ENCODE data around the gene YWHAG.
"Not testable (repeated sequence)": the region's sequence is repeated elsewhere in the genome, so short reads cannot be mapped to it uniquely, and the experiment has no call there.

Gene YWHAG

GRCh38 chr7:76311838-76312237, 47.0 kb downstream of the YWHAG start:
- not testable (repeated sequence) for H3K27me3 ChIP-seq (ENCODE audit: insufficient read depth, low read length); H3K23ac ChIP-seq (ENCODE audit: low read length); H2BK5ac ChIP-seq (ENCODE audit: low read depth, low read length, poor library complexity); H3K4me3 ChIP-seq (ENCODE audit: low read depth, low read length); H2BK120ac ChIP-seq (ENCODE audit: insufficient read depth, low read length, poor library complexity); H3K4ac ChIP-seq (ENCODE audit: low read depth, low read length); H3K18ac ChIP-seq (ENCODE audit: low read length); H4K12ac ChIP-seq (ENCODE audit: low read depth, low read length); H3K4me2 ChIP-seq (ENCODE audit: low read length); H3K9me3 ChIP-seq (ENCODE audit: insufficient read depth, low read depth, low read length); DNase-seq; H2AFZ ChIP-seq (ENCODE audit: insufficient read depth, low read length, poor library complexity); H4K91ac ChIP-seq (ENCODE audit: low read depth, low read length); H3K36me3 ChIP-seq (ENCODE audit: control insufficient read depth in 1 of 2, insufficient read depth in 2 of 2, low read length in 2 of 2); H3K27ac ChIP-seq (ENCODE audit: low read depth, low read length); H3K79me2 ChIP-seq (ENCODE audit: control insufficient read depth, insufficient read depth, low read length, poor library complexity); H3K9ac ChIP-seq (ENCODE audit: low read length); H3K79me1 ChIP-seq (ENCODE audit: low read length); H3K14ac ChIP-seq (ENCODE audit: low read length); H2BK12ac ChIP-seq (ENCODE audit: low read length); H2AK5ac ChIP-seq (ENCODE audit: low read length); H4K8ac ChIP-seq (ENCODE audit: low read depth, low read length)
- peaks cover 7 to 11% of the 10 kb centered on the region in 2 experiments for H3K4me1 ChIP-seq (ENCODE audit: control insufficient read depth in 1 of 2, insufficient read depth in 2 of 2, low read length in 2 of 2)
- WGBS (ENCODE audit: extremely low coverage, insufficient coverage, insufficient read length), result no CpG with 5 or more reads among the region's 6 CpGs

DNA sequence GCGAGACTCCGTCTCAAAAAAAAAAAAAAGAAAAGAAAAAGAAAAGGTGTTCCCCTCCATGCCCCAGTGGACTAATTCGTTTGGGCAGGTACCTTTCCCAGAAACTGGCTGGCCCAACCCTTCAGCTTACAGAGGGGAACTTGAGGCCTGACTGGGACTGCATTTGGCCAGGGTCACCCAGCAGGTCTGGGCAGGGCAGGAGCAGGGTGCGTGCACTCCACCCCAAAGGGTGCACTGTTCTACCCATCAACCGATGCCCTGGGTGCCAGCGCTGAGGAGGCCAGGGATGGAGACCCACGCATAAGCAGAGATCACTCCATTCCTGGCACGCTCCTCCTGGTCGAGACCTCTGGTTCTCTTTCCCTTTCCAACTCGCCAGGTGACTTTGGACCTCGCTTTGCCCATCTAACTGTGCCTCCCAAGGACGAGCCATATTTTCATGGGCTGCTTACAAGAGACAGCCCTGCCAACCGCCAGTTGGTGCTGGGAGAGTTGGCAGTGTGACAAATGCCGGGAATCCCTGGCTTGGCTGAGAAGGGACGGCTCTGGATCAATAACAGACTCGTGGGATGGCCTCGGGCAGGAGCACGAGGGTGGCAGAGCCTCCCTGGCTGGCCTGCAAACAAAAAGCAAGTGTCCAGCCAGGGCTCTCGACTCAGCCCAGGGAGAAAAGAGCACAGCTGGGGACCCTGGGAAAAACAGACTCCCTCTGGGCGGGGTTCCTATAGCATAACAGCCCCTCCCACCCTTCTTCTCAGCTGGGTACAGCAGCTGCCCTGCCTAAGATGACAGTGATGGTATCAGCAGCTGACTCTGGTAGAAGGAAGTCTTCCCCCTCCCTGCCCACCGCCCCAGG, 48.5 kb downstream of the YWHAG start:
- Histone ChIP-seq H3K27ac (ENCODE audit: low read depth, low read length) (no peak overlapping the region), H2AFZ (ENCODE audit: insufficient read depth, low read length, poor library complexity) (no peak overlapping the region), H3K27me3 (ENCODE audit: insufficient read depth, low read length) (no peaks in the 10 kb centered on the region), H3K9ac (ENCODE audit: low read length) (no peak overlapping the region), H3K23ac (ENCODE audit: low read length) (no peak overlapping the region), H3K4me2 (ENCODE audit: low read length) (no peak overlapping the region), H3K14ac (ENCODE audit: low read length) (no peak overlapping the region), H4K91ac (ENCODE audit: low read depth, low read length) (peak overlapping the region; percentile 11), H3K79me1 (ENCODE audit: low read length) (peaks cover 8% of the 10 kb centered on the region), H3K18ac (ENCODE audit: low read length) (no peak overlapping the region), H3K9me3 (ENCODE audit: insufficient read depth, low read depth, low read length) (peaks cover 4% of the 10 kb centered on the region), H4K8ac (ENCODE audit: low read depth, low read length) (no peak overlapping the region), H4K12ac (ENCODE audit: low read depth, low read length) (no peak overlapping the region), H2AK5ac (ENCODE audit: low read length) (peak overlapping the region; percentile 63), H3K36me3 (ENCODE audit: control insufficient read depth in 1 of 2, insufficient read depth in 2 of 2, low read length in 2 of 2) (no peaks in the 10 kb centered on the region), H3K4me3 (ENCODE audit: low read depth, low read length) (no peak overlapping the region), H2BK120ac (ENCODE audit: insufficient read depth, low read length, poor library complexity) (no peak overlapping the region), H3K79me2 (ENCODE audit: control insufficient read depth, insufficient read depth, low read length, poor library complexity) (peaks cover 4% of the 10 kb centered on the region), H3K4me1 (ENCODE audit: control insufficient read depth in 1 of 2, insufficient read depth in 2 of 2, low read length in 2 of 2) (peaks cover 14 to 17% of the 10 kb centered on the region in 2 experiments), H2BK12ac (ENCODE audit: low read length) (peak overlapping the region; percentile 34), H3K4ac (ENCODE audit: low read depth, low read length) (no peak overlapping the region), H2BK5ac (ENCODE audit: low read depth, low read length, poor library complexity) (no peak overlapping the region)
- WGBS (ENCODE audit: extremely low coverage, insufficient coverage, insufficient read length), result no CpG with 5 or more reads among the region's 21 CpGs
- no peak for DNase-seq

DNA sequence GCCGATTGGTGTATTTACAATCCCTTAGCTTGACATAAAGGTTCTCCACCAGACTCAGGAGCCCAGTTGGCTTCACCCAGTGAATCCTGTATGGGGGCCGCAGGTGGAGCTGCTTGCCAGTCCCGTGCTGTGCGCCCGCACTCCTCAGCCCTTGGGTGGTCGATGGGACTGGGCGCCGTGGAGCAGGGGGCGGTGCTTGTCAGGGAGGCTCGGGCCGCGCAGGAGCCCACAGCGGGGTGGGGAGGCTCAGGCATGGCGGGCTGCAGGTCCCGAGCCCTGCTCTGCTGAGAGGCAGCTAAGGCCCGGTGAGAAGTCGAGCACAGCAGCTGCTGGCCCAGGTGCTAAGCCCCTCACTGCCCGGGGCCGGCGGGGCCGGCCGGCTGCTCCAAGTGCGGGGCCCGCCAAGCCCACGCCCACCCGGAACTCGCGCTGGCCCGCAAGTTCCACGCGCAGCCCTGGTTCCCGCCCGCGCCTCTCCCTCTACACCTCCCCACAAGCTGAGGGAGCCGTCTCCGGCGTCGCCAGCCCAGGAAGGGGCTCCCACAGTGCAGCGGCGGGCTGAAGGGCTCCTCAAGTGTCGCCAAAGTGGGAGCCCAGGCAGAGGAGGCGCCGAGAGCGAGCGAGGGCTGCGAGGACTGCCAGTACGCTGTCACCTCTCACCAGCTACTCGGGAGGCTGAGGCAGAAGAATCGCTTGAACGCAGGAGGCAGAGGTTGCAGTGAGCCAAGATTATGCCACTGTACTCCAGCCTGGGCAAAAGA, 49.3 kb downstream of the YWHAG start:
- H3K4me3 ChIP-seq (ENCODE audit: low read depth, low read length); H2AFZ ChIP-seq (ENCODE audit: insufficient read depth, low read length, poor library complexity); H3K27me3 ChIP-seq (ENCODE audit: insufficient read depth, low read length); DNase-seq; H2BK120ac ChIP-seq (ENCODE audit: insufficient read depth, low read length, poor library complexity); H4K12ac ChIP-seq (ENCODE audit: low read depth, low read length); H3K9me3 ChIP-seq (ENCODE audit: insufficient read depth, low read depth, low read length); H3K27ac ChIP-seq (ENCODE audit: low read depth, low read length); H2BK5ac ChIP-seq (ENCODE audit: low read depth, low read length, poor library complexity); H4K91ac ChIP-seq (ENCODE audit: low read depth, low read length); H3K36me3 ChIP-seq (ENCODE audit: control insufficient read depth in 1 of 2, insufficient read depth in 2 of 2, low read length in 2 of 2); H3K14ac ChIP-seq (ENCODE audit: low read length); H4K8ac ChIP-seq (ENCODE audit: low read depth, low read length); H3K79me2 ChIP-seq (ENCODE audit: control insufficient read depth, insufficient read depth, low read length, poor library complexity); H3K9ac ChIP-seq (ENCODE audit: low read length); H3K18ac ChIP-seq (ENCODE audit: low read length); H3K4ac ChIP-seq (ENCODE audit: low read depth, low read length); H2AK5ac ChIP-seq (ENCODE audit: low read length); H3K23ac ChIP-seq (ENCODE audit: low read length); H2BK12ac ChIP-seq (ENCODE audit: low read length); H3K4me2 ChIP-seq (ENCODE audit: low read length): not testable (repeated sequence)
- Histone ChIP-seq H3K4me1 (ENCODE audit: control insufficient read depth in 1 of 2, insufficient read depth in 2 of 2, low read length in 2 of 2) (peaks cover 14 to 23% of the 10 kb centered on the region in 2 experiments), H3K79me1 (ENCODE audit: low read length) (peaks cover 12% of the 10 kb centered on the region)
- WGBS (ENCODE audit: extremely low coverage, insufficient coverage, insufficient read length), result no CpG with 5 or more reads among the region's 50 CpGs

DNA sequence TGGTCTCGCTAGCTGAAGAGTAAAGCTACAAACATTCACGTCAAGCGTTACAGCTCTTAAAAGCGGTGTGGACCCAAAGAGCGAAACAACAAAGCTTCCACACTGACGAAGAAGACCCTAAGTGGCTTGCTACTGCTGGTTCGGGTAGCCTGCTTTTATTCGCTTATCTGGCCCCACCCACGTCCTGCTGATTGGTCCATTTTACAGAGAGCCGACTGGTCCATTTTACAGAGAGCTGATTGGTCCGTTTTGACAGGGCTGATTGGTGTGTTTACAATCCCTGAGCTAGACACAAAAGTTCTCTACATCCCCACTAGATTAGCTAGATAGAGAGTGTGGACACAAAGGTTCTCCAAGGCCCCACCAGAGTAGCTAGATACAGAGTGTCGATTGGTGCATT, 49.9 kb downstream of the YWHAG start:
- H4K8ac ChIP-seq (ENCODE audit: low read depth, low read length); H3K36me3 ChIP-seq (ENCODE audit: control insufficient read depth in 1 of 2, insufficient read depth in 2 of 2, low read length in 2 of 2); H2BK12ac ChIP-seq (ENCODE audit: low read length); H3K18ac ChIP-seq (ENCODE audit: low read length); H3K4me3 ChIP-seq (ENCODE audit: low read depth, low read length); H2AK5ac ChIP-seq (ENCODE audit: low read length); DNase-seq; H3K9ac ChIP-seq (ENCODE audit: low read length); H3K27me3 ChIP-seq (ENCODE audit: insufficient read depth, low read length); H2BK5ac ChIP-seq (ENCODE audit: low read depth, low read length, poor library complexity); H3K14ac ChIP-seq (ENCODE audit: low read length); H2AFZ ChIP-seq (ENCODE audit: insufficient read depth, low read length, poor library complexity); H2BK120ac ChIP-seq (ENCODE audit: insufficient read depth, low read length, poor library complexity); H3K9me3 ChIP-seq (ENCODE audit: insufficient read depth, low read depth, low read length); H3K23ac ChIP-seq (ENCODE audit: low read length); H3K4me2 ChIP-seq (ENCODE audit: low read length); H4K12ac ChIP-seq (ENCODE audit: low read depth, low read length); H4K91ac ChIP-seq (ENCODE audit: low read depth, low read length); H3K79me2 ChIP-seq (ENCODE audit: control insufficient read depth, insufficient read depth, low read length, poor library complexity); H3K4ac ChIP-seq (ENCODE audit: low read depth, low read length); H3K27ac ChIP-seq (ENCODE audit: low read depth, low read length): not testable (repeated sequence)
- peaks cover 12% of the 10 kb centered on the region for H3K79me1 ChIP-seq (ENCODE audit: low read length)
- WGBS (ENCODE audit: extremely low coverage, insufficient coverage, insufficient read length), result no CpG with 5 or more reads among the region's 12 CpGs
- H3K4me1 ChIP-seq (ENCODE audit: control insufficient read depth in 1 of 2, insufficient read depth in 2 of 2, low read length in 2 of 2), result peaks cover 14 to 20% of the 10 kb centered on the region in 2 experiments

Measured in trophoblast cell (in vitro differentiated cells and primary cell).